GM19240 (cell line): ENCODE measurements around the gene RAX2.
"Not testable (repeated sequence)": the region's sequence is repeated elsewhere in the genome, so short reads cannot be mapped to it uniquely, and the experiment has no call there.

ENCODE experiments used
- DNase-seq: peaks from one replicate; pipeline ENCODE4 v3.0.0; 2011; ENCODE audit warnings: low spot score; ENCODE audit not compliant: insufficient read length

The RAX2 gene

DNA sequence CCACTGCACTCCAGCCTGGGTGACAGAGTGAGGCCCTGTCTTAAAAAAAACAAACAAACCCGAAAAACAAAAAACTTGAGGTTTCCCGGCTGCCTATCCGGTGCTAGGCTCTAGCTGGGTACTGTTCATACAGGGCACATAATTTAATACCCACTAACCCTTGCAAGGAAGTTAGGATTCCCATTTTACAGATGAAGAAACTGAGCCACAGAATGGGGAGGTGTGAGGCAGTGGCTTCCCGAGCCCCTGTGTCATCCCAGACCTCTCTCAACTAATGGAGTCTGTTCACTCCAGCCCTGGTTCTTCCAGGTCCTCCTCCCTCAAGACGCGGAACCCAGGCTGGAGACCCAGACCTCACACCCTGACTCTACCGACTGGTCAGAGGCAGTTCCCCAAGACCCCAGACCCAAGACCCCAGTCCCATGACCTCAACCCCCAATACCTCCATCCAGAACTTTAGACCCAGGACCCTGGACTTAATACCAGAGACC, 11.1 kb downstream of the RAX2 start:
- DNase-seq = no peak

DNA sequence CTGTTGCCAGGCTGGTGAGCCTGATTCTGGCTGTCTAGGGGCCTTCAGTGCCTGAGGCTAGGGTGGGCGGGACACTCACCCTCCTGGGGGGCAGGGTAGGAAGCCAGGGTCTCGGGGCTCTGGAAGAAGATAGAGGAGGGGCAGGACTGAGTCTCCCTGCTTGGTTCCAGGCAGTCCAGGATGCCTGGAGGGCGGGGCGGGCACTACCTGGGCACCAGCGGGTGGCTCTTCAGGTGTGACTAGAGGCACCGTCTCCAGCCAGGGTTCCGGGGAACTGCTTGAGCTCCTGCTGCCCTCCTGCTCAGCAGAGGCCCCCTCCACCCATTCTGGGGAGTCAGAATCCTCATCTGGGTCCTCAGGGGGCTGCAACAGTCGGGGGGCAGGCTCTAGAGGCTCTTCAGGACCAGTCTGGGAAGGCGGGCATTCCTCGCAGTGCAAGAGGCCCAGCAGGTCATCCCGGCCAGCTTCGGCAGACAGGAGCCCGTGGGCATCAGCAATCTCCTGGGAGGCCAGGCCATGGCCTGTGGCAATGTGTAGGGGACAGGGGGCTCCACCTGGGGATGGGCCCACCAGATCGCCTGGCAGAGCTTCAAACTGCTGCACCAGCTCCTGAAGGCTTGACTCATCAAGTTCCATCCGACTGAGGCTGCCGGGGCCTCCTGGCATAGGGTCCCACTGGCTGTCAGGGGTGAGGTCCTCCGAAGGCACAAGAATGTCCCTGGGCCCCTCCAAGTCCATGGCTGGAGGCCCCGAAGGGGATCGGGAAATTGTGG, 12.4 kb downstream of the RAX2 start:
- DNase-seq = no peak

DNA sequence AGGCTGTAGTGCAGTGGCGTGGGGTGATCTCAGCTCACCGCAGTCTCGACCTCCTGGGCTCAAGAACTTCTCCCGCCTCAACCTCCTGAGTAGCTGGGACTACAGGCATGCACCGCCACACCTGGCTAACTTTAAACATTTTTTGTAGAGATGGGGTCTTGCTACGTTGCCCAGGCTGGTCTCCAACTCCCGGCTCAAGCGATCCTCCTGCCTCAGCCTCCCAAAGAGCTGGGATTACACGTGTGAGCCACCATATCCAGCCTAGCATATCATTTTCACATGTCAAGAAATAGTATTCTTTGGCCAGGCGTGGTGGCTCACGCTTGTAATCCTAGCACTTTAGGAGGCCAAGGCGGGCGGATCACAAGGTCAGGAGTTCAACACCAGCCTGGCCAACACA, 13.7 kb downstream of the RAX2 start:
- not testable (repeated sequence) for DNase-seq

DNA sequence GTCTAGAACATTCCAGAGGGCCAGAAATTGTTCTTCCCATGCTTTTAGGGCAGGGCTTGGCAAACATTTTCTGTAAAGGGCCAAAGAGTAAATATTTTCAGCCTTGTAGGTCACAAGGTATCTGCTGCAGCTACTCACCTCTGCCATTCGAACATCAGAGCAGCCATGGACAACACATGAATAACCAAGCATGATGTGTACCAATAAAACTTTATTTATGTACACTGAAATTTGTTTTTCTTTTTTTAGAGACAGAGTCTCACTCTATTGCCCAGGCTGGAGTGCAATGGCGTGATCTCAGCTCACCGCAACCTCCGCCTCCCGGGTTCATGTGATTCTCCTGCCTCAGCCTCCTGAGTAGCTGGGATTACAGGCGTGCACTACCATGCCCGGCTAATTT, 14.3 kb downstream of the RAX2 start:
- not testable (repeated sequence) for DNase-seq

DNA sequence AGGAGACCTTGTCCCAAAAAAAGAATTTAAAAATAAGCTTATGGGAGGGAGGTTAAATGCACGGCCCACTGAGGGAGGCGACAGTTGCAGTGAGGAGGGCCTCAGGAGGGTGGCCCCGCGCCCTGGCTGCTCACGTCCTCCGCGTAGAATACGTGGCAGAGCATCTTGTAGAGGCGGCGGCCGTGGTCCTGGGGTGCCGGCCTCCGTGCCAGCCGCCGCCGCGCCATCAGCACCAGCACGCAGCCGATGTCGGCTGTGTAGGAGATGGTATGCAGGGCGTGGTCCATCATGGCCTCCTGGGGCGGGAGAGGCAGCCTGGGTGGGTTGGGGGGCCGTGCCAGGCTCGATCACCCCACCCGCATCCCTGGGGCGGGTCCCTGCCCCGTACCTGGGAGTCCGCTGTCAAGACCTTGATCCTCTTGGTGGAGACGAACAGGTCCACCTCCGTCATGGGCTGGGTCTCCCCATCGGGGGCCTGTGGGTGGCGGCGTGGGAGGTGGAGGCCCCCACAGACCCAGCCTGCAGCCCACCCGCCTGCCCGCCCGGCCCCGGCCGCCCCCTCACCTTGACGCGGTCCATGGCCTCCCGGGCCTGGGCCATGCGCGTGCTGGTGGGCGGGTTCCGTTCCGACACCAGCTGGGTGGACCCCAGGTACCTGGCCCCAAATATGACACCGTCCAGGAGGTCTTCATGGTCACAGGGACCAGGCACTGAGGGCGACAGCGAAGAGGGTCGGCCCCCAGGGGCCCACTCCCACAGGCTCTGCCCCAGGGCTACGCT, 18.2 kb downstream of the RAX2 start:
- no peak for DNase-seq

DNA sequence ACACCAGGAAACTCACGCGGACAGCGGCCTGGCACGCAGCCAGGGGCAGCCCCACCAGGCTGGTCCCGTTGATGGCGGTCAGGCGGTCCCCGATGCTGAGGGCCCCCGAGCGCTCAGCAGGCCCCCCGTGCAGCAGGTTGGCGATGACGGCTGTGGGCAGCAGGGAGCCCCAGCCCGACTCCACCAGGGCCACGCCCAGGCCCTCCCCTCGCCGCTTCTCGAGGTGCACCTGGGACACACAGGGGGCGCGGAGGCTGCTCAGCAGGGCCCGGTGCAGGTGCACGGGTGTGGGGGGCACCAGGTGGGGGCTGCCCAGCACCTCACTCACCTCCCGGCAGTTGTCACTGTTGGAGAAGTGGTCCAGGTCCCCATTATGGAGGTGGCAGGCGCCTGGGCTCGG, 19.5 kb downstream of the RAX2 start:
- no peak for DNase-seq

DNA sequence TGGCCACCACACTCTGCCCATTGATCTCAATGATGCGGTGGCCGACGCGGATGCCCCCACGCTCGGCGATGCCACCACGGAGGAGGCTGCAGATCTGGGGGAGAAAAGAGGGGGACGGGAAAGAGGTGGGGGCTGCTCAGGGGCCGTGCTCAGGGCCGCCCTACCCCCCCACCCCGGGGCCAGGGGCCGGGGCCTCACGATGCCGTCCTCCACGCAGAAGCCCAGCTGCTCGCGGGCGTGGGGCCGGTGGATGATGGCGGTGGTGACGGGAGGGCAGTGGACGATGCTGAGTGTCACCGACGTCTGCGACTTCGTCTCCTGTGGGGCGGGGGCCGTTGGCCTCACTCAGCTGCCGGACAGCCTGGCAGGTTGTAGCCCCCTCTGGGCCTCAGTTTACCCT, 20.8 kb downstream of the RAX2 start:
- DNase-seq = no peak

DNA sequence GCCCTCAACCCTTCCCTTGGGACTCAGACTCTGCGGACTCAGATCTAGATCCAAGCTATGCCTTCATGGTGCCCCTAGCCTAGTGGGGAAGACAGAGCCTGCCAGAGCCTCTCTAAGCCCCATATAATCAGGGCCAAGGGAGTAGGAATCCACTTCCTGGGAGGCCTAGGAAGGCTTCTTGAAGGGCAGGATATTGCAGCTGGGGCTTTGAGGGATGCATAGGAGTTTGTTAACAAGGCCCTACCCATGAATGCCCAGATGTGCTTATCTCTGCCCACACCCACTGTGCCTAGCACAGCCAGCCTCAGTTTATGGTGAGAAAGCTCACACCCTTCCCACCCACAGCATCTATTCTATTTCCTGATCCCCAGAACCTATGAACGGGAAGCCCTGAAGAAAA, 21.8 kb downstream of the RAX2 start:
- no peak for DNase-seq

DNA sequence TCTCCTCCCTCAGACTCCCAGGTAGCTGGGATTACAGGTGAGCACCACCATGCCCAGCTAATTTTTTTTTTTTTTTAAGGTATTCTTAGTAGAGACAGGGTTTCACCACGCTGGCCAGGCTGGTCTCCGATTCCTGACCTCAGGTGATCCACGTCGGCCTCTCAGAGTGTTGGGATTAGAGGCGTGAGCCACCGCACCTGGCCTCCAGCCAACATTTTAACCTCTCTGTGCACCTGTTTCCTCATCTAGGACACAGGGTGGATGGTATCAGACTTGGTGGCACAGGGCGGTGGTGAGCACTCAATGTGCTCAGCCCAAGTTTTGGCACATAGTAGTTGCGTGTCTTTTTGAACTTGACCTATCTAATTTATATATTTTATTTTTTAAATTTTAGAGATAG, 23.1 kb downstream of the RAX2 start:
- no peak for DNase-seq

DNA sequence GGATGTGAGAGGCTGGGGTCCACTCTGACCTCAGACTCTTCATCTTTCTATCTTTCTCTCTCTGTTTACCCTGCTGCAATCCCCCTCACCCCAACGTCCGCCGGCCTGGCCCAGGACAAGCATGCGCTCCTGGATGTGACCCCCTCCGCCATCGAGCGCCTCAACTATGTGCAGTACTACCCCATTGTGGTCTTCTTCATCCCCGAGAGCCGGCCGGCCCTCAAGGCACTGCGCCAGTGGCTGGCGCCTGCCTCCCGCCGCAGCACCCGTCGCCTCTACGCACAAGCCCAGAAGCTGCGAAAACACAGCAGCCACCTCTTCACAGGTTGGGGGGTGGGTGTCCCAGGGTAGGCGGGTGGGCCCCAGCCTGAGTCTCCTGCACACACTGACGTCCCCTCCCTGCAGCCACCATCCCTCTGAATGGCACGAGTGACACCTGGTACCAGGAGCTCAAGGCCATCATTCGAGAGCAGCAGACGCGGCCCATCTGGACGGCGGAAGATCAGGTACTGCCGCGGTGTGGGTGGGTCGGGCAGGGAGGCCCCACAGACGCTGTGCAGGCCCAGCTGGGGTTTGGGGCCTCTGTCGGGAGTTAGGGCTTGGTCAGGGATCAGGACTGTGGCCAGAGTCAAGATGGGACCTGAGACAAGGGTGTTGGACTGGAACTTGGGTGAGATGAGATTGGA, 25.5 kb downstream of the RAX2 start:
- DNase-seq = no peak

DNA sequence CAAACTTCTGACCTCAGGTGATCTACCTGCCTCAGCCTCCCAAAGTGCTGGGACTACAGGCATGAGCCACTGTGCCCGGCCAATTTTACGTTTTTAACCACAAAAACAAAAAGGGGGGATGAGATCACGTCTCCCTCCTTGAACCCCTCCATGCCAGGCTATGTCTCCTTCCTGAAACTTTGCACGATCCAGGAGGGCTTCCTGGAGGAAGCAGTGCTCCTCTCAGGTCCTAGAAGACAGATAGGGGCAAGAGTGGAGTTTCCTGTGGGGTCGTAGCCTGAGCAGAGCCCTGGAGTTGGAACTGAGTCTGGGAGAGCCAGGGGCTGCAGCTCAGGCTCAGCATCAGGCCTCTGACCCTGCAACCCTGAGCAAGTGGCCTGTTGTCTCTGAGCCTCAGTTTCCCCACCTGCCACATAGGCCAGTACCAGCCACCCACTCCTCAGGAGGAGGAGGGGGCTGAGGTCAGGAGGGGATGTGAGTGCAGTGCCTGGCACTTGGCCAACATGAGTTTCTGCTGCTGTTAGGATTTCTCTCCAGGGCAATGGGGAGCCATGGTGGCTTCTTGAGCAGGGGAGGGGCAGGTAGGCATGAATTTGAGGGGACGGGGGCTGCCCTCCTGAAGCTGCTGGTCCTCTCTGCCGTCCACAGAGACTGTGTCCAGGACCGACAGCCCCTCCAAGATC, 26.5 kb downstream of the RAX2 start:
- no peak for DNase-seq

DNA sequence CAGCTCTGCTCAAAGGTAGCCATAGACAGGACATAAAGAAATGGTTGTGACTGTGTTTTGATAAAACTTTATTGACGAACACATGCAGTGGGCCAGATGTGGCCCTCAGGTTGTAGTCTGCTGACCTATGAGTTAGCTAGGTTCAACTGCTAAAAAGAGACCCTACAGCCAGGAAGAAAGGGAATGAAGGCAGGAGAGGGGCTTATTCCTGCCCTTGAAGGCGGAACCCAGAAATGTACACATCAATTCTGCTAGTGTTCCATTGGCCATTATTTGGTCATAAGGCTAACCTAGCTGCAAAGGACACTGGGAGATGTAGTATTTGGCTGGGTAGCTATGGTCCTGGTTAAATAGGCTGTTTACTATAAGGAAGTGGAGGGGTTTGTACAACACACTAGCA, 28.5 kb downstream of the RAX2 start:
- DNase-seq = no peak

DNA sequence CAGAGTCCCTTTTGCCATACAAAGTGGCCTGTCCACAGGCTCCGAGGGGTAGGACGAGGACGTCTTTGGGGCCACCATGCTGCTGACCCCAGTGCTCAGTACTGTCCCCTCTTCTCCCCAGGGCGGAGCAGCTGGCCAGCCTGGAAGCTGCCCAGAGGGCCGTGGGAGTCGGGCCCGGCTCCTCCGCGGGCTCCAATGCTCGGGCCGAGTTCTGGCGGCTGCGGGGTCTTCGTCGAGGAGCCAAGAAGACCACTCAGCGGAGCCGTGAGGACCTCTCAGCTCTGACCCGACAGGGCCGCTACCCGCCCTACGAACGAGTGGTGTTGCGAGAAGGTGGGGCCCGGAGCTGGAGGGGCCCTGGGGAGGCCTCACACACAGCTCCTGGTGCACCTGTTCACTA, 31.6 kb downstream of the RAX2 start:
- DNase-seq = no peak

DNA sequence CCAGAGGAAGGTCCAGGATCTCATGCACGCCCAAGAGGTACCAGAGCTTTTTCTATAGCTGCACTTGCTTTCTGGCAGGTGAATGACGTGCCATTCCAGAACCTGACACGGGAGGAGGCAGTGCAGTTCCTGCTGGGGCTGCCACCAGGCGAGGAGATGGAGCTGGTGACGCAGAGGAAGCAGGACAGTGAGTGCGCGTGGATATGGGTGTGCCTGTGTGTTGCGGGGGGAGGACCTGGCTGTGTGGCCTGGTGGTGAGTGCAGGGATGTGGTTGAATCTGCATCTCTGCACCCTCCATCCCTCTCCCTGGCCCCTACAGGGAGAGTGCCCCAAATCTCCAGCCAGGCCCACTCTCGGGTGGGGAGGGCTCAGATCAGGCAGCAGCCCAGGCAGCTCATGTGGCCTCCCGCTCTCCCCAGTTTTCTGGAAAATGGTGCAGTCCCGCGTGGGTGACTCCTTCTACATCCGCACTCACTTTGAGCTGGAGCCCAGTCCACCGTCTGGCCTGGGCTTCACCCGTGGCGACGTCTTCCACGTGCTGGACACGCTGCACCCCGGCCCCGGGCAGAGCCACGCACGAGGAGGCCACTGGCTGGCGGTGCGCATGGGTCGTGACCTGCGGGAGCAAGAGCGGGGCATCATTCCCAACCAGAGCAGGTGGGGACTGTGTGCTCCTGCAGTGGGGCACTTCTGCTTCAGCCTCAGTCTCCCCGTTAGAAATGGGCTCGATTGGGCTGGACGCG, 33.4 kb downstream of the RAX2 start:
- no peak for DNase-seq

DNA sequence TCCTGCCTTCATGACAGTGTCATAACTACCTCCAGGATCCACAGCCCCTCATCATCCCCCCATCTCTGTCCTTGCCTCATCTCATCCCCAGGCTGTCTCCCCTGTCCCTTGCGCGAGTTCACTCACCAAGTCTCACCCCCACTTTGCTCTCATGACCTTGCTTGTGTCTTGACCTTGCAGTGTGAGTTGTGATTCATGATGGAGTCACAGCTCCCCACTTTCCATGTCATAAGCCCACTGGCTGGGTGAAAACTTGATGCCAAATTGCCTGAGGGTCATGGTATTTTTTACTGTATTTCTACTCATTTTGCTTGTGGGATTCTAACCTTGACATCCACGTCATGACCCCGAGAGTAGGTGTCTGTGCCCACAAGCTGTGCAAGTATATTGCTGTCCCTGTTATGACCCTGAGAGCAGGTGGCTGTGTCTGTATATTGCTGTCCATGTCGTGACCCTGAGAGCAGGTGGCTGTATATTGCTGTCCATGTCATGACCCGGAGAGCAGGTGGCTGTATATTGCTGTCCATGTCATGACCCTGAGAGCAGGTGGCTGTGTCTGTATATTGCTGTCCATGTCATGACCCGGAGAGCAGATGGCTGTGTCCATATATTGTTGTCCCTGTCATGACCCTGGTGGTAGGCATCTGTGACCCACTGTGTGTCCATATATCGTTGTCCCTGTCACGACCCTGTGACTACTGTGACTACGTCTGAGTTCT, 34.4 kb downstream of the RAX2 start:
- DNase-seq = no peak

DNA sequence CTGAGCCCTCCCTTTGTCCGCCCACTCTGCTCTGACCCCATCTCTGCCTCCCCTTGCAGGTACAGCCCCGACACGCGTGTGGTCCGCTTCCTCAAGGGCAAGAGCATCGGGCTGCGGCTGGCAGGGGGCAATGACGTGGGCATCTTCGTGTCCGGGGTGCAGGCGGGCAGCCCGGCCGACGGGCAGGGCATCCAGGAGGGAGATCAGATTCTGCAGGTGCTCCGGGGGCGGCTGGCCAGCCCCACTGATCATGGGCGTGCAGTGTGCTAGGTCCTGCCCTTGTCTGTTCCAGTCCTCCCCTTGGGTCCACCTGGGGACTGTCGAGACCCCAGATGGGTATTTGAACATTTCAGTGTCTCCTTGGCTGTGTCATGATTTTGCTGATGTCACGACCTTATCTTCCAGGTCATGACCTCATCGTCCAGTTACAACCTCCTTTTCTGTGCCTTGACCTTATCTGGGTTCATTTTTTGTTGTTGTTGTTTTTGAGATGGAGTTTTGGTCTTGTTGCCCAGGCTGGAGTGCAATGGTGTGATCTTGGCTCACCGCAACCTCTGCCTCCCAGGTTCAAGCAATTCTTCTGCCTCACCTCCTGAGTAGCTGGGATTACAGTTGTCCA, 35.8 kb downstream of the RAX2 start:
- DNase-seq = no peak

DNA sequence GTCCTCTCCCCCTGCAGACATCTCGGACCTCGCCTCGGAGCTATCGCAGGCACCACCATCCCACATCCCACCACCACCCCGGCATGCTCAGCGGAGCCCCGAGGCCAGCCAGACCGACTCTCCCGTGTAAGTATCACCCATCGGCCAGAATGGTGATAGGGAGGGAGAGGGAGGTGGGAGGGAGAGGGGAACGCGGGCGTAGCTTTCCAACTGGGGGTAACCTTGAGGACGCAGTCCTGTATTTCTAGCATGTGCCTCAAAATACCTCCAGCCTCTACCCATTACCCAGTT, 37.8 kb downstream of the RAX2 start:
- DNase-seq = no peak

DNA sequence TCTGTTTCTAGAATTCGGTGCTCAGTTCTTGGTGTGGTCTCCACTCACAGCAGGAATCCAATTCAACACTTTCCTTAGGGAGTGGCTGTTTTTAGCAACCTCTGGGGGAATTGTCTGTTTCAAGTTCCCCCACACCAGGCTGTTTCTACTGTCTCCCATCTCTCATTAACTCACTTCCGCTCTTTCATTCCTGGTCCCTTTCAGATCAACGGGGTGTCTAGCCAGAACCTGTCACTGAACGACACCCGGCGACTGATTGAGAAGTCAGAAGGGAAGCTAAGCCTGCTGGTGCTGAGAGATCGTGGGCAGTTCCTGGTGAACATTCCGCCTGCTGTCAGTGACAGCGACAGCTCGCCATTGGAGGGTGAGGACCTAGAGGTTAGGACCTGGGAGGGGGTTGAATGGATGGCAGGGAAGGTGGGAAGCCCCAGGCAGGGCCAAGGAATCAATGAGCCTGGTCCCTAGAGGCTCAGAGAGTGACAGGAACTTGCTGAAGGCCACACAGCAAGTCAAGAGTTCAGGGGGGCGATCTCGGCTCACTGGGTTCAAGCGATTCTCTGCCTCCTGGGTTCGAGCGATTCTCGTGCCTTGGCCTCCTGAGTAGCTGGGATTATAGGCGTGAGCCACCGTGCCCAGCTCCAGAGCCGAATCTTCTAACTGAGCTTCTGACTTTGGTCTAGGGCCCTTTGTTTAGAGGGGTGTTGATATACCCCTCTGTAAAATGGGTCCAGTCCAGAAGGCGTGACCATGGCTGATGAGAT, 38.3 kb downstream of the RAX2 start:
- no peak for DNase-seq

DNA sequence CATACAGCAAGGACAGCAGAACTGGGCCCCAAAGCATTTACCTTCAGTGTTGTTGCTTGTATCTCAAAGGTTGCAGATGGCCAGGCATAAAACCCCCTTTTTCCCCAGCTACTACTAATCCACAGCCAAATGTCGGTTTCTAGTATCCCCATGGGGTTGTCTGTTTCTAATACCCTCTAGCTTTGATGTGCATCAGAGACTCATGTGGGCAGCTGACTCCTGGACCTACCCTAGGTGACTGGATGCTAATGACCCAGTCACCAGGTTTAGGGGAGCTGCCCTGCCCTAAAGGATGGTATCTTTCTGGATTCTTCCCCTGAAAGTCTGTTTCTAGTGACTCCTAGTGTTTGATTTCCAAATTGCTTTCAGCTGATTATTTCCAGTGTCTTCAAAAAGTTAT, 39.9 kb downstream of the RAX2 start:
- DNase-seq = no peak
